WTC11 (cell line): ENCODE data around the gene CROCC2. TPM values are rescaled to one million over a fixed set of nuclear protein-coding genes. Genes with fewer than 3 reads are reported as not detected.

ENCODE experiments used
- ATAC-seq: fragments of 200-7000 bp; cut with Tn5 transposase; 2 replicates; pipeline ENCODE4 v1.10.0; 2021; ENCODE audit warnings: mild to moderate bottlenecking, moderate library complexity
- CTCF ChIA-PET: fragments of 300-600 bp; sonication (Branson Sonifier 250); formaldehyde crosslinking; loops from one replicate; lab custom pipeline; 2021; ENCODE audit warnings: antibody characterized with exemption; lab: Charles Lee
- POLR2A ChIA-PET: fragments of 350-600 bp; sonication (Branson Sonifier 250); formaldehyde crosslinking; loops from one replicate; lab custom pipeline; 2021; ENCODE audit warnings: antibody characterized with exemption; lab: Charles Lee
- DNase-seq: peaks from one replicate; pipeline ENCODE4 v3.0.0; 2021; ENCODE audit warnings: low spot score
- H3K27ac Mint-ChIP-seq: 2 replicates; pipeline ENCODE4 v1.8.0; 2021; ENCODE audit warnings: mixed read lengths
- H3K27me3 Mint-ChIP-seq: 2 replicates; pipeline ENCODE4 v1.8.0; 2021; ENCODE audit warnings: low read depth, mild to moderate bottlenecking, moderate library complexity, mixed read lengths
- H3K36me3 Mint-ChIP-seq: 2 replicates; pipeline ENCODE4 v1.8.0; 2021; ENCODE audit warnings: mixed read lengths
- H3K4me1 Mint-ChIP-seq: 2 replicates; pipeline ENCODE4 v1.8.0; 2022; ENCODE audit warnings: mixed read lengths
- H3K4me3 Mint-ChIP-seq: 2 replicates; pipeline ENCODE4 v1.8.0; 2021; ENCODE audit warnings: mild to moderate bottlenecking, moderate library complexity, mixed read lengths
- H3K9me3 Mint-ChIP-seq: 2 replicates; pipeline ENCODE4 v1.8.0; 2021; ENCODE audit warnings: mixed read lengths
- AFF4 ChIP-seq: sonication (generic); formaldehyde crosslinking; IDR thresholded peaks from 2 replicates; pipeline ENCODE4 v1.8.1; 2023; ENCODE audit warnings: mild to moderate bottlenecking, missing genetic modification reagents, borderline replicate concordance
- ATF6 ChIP-seq: sonication (generic); formaldehyde crosslinking; IDR thresholded peaks from 2 replicates; pipeline ENCODE4 v1.8.1; 2023; ENCODE audit warnings: mild to moderate bottlenecking, missing genetic modification reagents
- CREM ChIP-seq: sonication (generic); formaldehyde crosslinking; IDR thresholded peaks from 2 replicates; pipeline ENCODE4 v1.8.1; 2022; ENCODE audit warnings: mild to moderate bottlenecking, missing genetic modification reagents, moderate library complexity
- CTCF ChIP-seq: fragments of 200-600 bp; IDR thresholded peaks from 2 replicates; pipeline ENCODE4 v1.8.0; 2022; ENCODE audit warnings: antibody characterized with exemption
- E2F5 ChIP-seq: sonication (generic); formaldehyde crosslinking; IDR thresholded peaks from 2 replicates; pipeline ENCODE4 v1.8.1; 2022; ENCODE audit warnings: mild to moderate bottlenecking, moderate library complexity, missing genetic modification reagents
- IRF1 ChIP-seq: sonication (generic); formaldehyde crosslinking; IDR thresholded peaks from 2 replicates; pipeline ENCODE4 v1.8.0; 2023; ENCODE audit warnings: missing genetic modification reagents
- PRDM15 ChIP-seq: sonication (generic); formaldehyde crosslinking; IDR thresholded peaks from 2 replicates; pipeline ENCODE4 v1.8.0; 2022; ENCODE audit warnings: missing genetic modification reagents
- SMAD4 ChIP-seq: sonication (generic); formaldehyde crosslinking; IDR thresholded peaks from 2 replicates; pipeline ENCODE4 v1.8.0; 2022; ENCODE audit warnings: mild to moderate bottlenecking, missing genetic modification reagents
- USF1 ChIP-seq: sonication (generic); formaldehyde crosslinking; IDR thresholded peaks from 2 replicates; pipeline ENCODE4 v1.8.0; 2022; ENCODE audit warnings: mild to moderate bottlenecking, missing genetic modification reagents
- ZMAT4 ChIP-seq: fragments of 250-450 bp; sonication (Bioruptor Pico); IDR thresholded peaks from 2 replicates; pipeline ENCODE4 v1.9.0; 2021; ENCODE audit warnings: mild to moderate bottlenecking
- ZNF263 ChIP-seq: sonication (generic); formaldehyde crosslinking; IDR thresholded peaks from 2 replicates; pipeline ENCODE4 v1.8.1; 2022; ENCODE audit warnings: low read depth, mild to moderate bottlenecking, moderate library complexity, missing genetic modification reagents
- ZNF423 ChIP-seq: fragments of 250-450 bp; sonication (Bioruptor Pico); IDR thresholded peaks from 2 replicates; pipeline ENCODE4 v2.1.2; 2022; ENCODE audit warnings: mild to moderate bottlenecking, moderate library complexity
- total RNA-seq: library from RNA; stranded (reverse); gene quantifications from 3 replicates; pipeline ENCODE4 v1.2.3, GENCODE V29; 2021

Gene CROCC2
- total RNA-seq, 1 experiment from 2014 or later = not detected

- H3K4me1 Mint-ChIP-seq = no peaks in the 10 kb centered on the region
- no peaks in the 10 kb centered on the region for H3K9me3 Mint-ChIP-seq
- no peak overlapping the region for H3K27ac Mint-ChIP-seq
- H3K4me3 Mint-ChIP-seq = no peak overlapping the region
- ATAC-seq (no peak), DNase-seq (no peak)
- no peaks in the 10 kb centered on the region for H3K27me3 Mint-ChIP-seq
- TF ChIP-seq CREM (CRISPR knock-in tag) (no peak), SMAD4 (no peak), ZMAT4 (CRISPR knock-in tag) (no peak), CTCF (no peak), ZNF263 (CRISPR knock-in tag) (no peak), PRDM15 (CRISPR knock-in tag) (no peak), ATF6 (CRISPR knock-in tag) (no peak), AFF4 (CRISPR knock-in tag) (no peak), ZNF423 (no peak), USF1 (no peak), IRF1 (CRISPR knock-in tag) (no peak)
- CTCF ChIA-PET = interaction anchor here (1.2 to 1.5 kb wide), 2 partner anchors 36 to 96 kb away, joined by 4 to 5 read pairs; no protein-coding TSS in a partner anchor
- H3K36me3 Mint-ChIP-seq = no peaks in the 10 kb centered on the region
- POLR2A ChIA-PET = no interaction called here
Measured at GRCh38 chr2:240947176-240947575, 41.0 kb downstream of the CROCC2 start.

GRCh38 chr2:240947607-240948006, 41.5 kb downstream of the CROCC2 start:
- H3K4me1 Mint-ChIP-seq = no peaks in the 10 kb centered on the region
- H3K27me3 Mint-ChIP-seq = no peaks in the 10 kb centered on the region
- TF ChIP-seq E2F5 (no peak), AFF4 (CRISPR knock-in tag) (no peak)
- no peaks in the 10 kb centered on the region for H3K9me3 Mint-ChIP-seq
- peak overlapping the region; percentile 15; the same call in 1 of the 2 replicates for H3K27ac Mint-ChIP-seq
- CTCF ChIA-PET = interaction anchor here (1.2 to 1.5 kb wide), 2 partner anchors 36 to 96 kb away, joined by 4 to 5 read pairs; no protein-coding TSS in a partner anchor
- no peak for DNase-seq
- ATAC-seq = no peak
- POLR2A ChIA-PET = no interaction called here
- no peaks in the 10 kb centered on the region for H3K36me3 Mint-ChIP-seq
- no peak overlapping the region for H3K4me3 Mint-ChIP-seq
